GM12878 (cell line): ENCODE results near the gene SLC6A8. TPM values are rescaled to one million over a fixed set of nuclear protein-coding genes. Genes with fewer than 3 reads are reported as not detected.

ENCODE experiments used
- ATAC-seq: fragments of 200-7000 bp; cut with Tn5 transposase; 3 replicates; pipeline ENCODE4 v1.9.1; 2020; ENCODE audit warnings: mild to moderate bottlenecking, moderate library complexity
- BruUV-seq: library from RNA; stranded (reverse); fragments of 400-500 nt; replicated peaks from 2 replicates; lab custom pipeline; 2021; lab: Mats Ljungman, UMichigan
- CTCF ChIA-PET: fragments of 300-600 bp; sonication (Branson Sonifier 250); formaldehyde crosslinking; extraction: SDS; loops from one replicate; lab custom pipeline; 2021; ENCODE audit warnings: inconsistent platforms; lab: Yijun Ruan, JAX
- POLR2A ChIA-PET: fragments of 350-600 bp; formaldehyde crosslinking; extraction: SDS; loops from one replicate; lab custom pipeline; 2021; ENCODE audit warnings: inconsistent platforms; lab: Charles Lee
- RAD21 ChIA-PET: fragments of 300-600 bp; sonication (Branson Sonifier 250); formaldehyde crosslinking; loops from one replicate; lab custom pipeline; 2023; ENCODE audit warnings: antibody characterized with exemption; ENCODE audit not compliant: unreplicated experiment; lab: Charles Lee
- SMC1A ChIA-PET: fragments of 300-600 bp; sonication (Branson Sonifier 250); formaldehyde crosslinking; loops from one replicate; lab custom pipeline; 2023; ENCODE audit not compliant: unreplicated experiment, uncharacterized antibody; lab: Charles Lee
- DNase-seq: peaks from one replicate; pipeline ENCODE4 v3.0.0-alpha.2; 2011; ENCODE audit warnings: low read depth, low spot score
- FAIRE-seq: peaks from 3 replicates; lab custom pipeline; 2011; peaks lifted over from hg19 to GRCh38; lab: Jason Lieb, UNC
- H2AFZ ChIP-seq: 2 replicates; pipeline ENCODE4 v1.6.0; 2011; ENCODE audit warnings: low read depth, low read length, control low read depth; ENCODE audit not compliant: control insufficient read depth
- H3K27ac ChIP-seq: 2 replicates; pipeline ENCODE4 v1.5.1; 2011; ENCODE audit warnings: control low read depth; ENCODE audit not compliant: control insufficient read depth, insufficient read depth
- H3K27me3 ChIP-seq, 2 experiments: replicated peaks in 1 of 2; 2 replicates each; pipeline versions ENCODE4 v1.6.0 to v1.6.1; 2011; ENCODE audit warnings: low read length in 1 of 2; ENCODE audit not compliant: control insufficient read depth in 2 of 2, insufficient read depth in 2 of 2
- H3K36me3 ChIP-seq, 2 experiments: 2 replicates each; pipeline ENCODE4 v1.5.1; 2011; ENCODE audit warnings: low read length in 1 of 2; ENCODE audit not compliant: control insufficient read depth in 2 of 2, insufficient read depth in 2 of 2
- H3K4me1 ChIP-seq: 2 replicates; pipeline ENCODE4 v1.6.1; 2011; ENCODE audit warnings: mild to moderate bottlenecking, low read length, moderate library complexity, mixed read lengths; ENCODE audit not compliant: control insufficient read depth, insufficient read depth
- H3K4me2 ChIP-seq: 2 replicates; pipeline ENCODE4 v1.6.0; 2011; ENCODE audit warnings: control low read depth; ENCODE audit not compliant: control insufficient read depth, insufficient read depth
- H3K4me3 ChIP-seq: fragments of 200-600 bp; sonication (generic); 2 replicates; pipeline ENCODE4 v1.5.1; 2016
- H3K79me2 ChIP-seq: 2 replicates; pipeline ENCODE4 v1.6.0; 2011; ENCODE audit warnings: low read length; ENCODE audit not compliant: control insufficient read depth, insufficient read depth
- H3K9ac ChIP-seq: 2 replicates; pipeline ENCODE4 v1.8.0; 2011; ENCODE audit warnings: low read length, control low read depth, mixed read lengths; ENCODE audit not compliant: control insufficient read depth, insufficient read depth
- H3K9me3 ChIP-seq: replicated peaks from 3 replicates; pipeline ENCODE4 v1.5.1; 2011; ENCODE audit warnings: mild to moderate bottlenecking, low read length; ENCODE audit not compliant: control insufficient read depth, insufficient read depth
- H4K20me1 ChIP-seq: 2 replicates; pipeline ENCODE4 v1.6.0; 2011; ENCODE audit not compliant: control insufficient read depth, insufficient read depth
- BACH1 ChIP-seq: fragments of 450-650 bp; IDR thresholded peaks from 2 replicates; pipeline ENCODE4 v1.6.1; 2017; ENCODE audit warnings: mild to moderate bottlenecking, borderline replicate concordance
- CHD1 ChIP-seq: IDR thresholded peaks from 2 replicates; pipeline ENCODE4 v1.6.1; 2012; ENCODE audit warnings: low read depth, low read length, improper control_type of control experiment
- CREB1 ChIP-seq: IDR thresholded peaks from 2 replicates; pipeline ENCODE4 v1.6.1; 2012; ENCODE audit warnings: low read depth, mild to moderate bottlenecking, inconsistent platforms
- E4F1 ChIP-seq: fragments of 450-650 bp; IDR thresholded peaks from 2 replicates; pipeline ENCODE4 v1.6.1; 2018; ENCODE audit warnings: borderline replicate concordance, mild to moderate bottlenecking; ENCODE audit not compliant: partially characterized antibody
- GABPA ChIP-seq: IDR thresholded peaks from 2 replicates; pipeline ENCODE4 v1.6.1; 2014; ENCODE audit warnings: antibody characterized with exemption, low read depth, mild to moderate bottlenecking, inconsistent platforms
- MYB ChIP-seq: fragments of 150-350 bp; IDR thresholded peaks from 2 replicates; pipeline ENCODE4 v1.6.1; 2014; ENCODE audit warnings: mild to moderate bottlenecking, low read depth, low read length, borderline replicate concordance
- POLR2A ChIP-seq: IDR thresholded peaks from 2 replicates; pipeline ENCODE4 v1.6.1; 2011; ENCODE audit warnings: low read depth, mild to moderate bottlenecking, low read length
- RUNX3 ChIP-seq: IDR thresholded peaks from 2 replicates; pipeline ENCODE4 v1.6.1; 2012; ENCODE audit warnings: low read length, inconsistent platforms
- SMAD1 ChIP-seq: fragments of 450-650 bp; IDR thresholded peaks from 2 replicates; pipeline ENCODE4 v1.6.1; 2018; ENCODE audit warnings: mild to moderate bottlenecking, low read depth; ENCODE audit not compliant: partially characterized antibody
- SP1 ChIP-seq: IDR thresholded peaks from one replicate; pipeline ENCODE4 v1.6.1; 2011; ENCODE audit warnings: low read depth, low read length
- ZBED1 ChIP-seq: IDR thresholded peaks from 2 replicates; pipeline ENCODE4 v1.6.1; 2016; ENCODE audit warnings: borderline replicate concordance
- WGBS: methylation state at CpG from one replicate; pipeline ENCODE4 v1.1.6; 2016; ENCODE audit warnings: low lambda C conversion rate; ENCODE audit not compliant: insufficient replicate concordance, insufficient coverage; ENCODE audit errors: missing lambda C conversion rate; 5-methylcytosine and 5-hydroxymethylcytosine counted together
- in situ Hi-C: fragments of 300-500 bp; cut with MboI; formaldehyde crosslinking; loops from 9 replicates; pipeline ENCODE4 v1.14.3; 2018; ENCODE audit warnings: mixed read lengths
- intact Hi-C: fragments of 100-400 bp; cut with micrococcal nuclease; formaldehyde crosslinking; loops from one replicate; pipeline ENCODE4 v1.14.2; 2022; ENCODE audit not compliant: unreplicated experiment
- polyA plus RNA-seq, 11 experiments: library from polyadenylated mRNA; depleted of rRNA in 4 of 11; unstranded in 6 of 11; stranded (reverse) in 5 of 11; fragments of >200 nt; fragmentation: Nextera tagmentation in 4 of 11; fragmentation: Illumina TruSeq in 1 of 11; extraction: Ambion mirVana in 4 of 11; extraction: Trizol in 1 of 11; gene quantifications; 1 replicate in 1 of 11; 2 replicates in 10 of 11; pipeline versions ENCODE4 v1.2.1 to v1.2.3, GENCODE V29; 2011 to 2016; ENCODE audit warnings: inconsistent platforms in 2 of 11, missing spikeins in 2 of 11, low read depth in 1 of 11
- total RNA-seq, 4 experiments: library from RNA; depleted of rRNA in 3 of 4; stranded (reverse); fragments of >200 nt in 3 of 4; fragmentation: Illumina TruSeq in 1 of 4; extraction: Trizol in 1 of 4; gene quantifications; 2 replicates each; pipeline versions ENCODE4 v1.2.1 to v1.2.3, GENCODE V29; 2013 to 2021
- TF ChIP-seq, protein P1 (sequence below): fragments of 150-350 bp; IDR thresholded peaks from 2 replicates; pipeline ENCODE4 v1.6.1; 2014; ENCODE audit warnings: mild to moderate bottlenecking, low read depth, low read length

The SLC6A8 gene
- total and polyA plus RNA-seq, 10 of the 15 experiments (the other 5 are each of a cell fraction or from before 2014, with no cell fraction given): 0.01 to 0.72 (median 0.17) TPM; not detected in 6

- in situ Hi-C loops (no loop called here), intact Hi-C loops (no loop called here)
- Histone ChIP-seq H4K20me1 (no peaks in the 10 kb centered on the region), H3K4me1 (no peaks in the 10 kb centered on the region), H3K4me2 (no peak overlapping the region), H3K9ac (no peak overlapping the region), H3K27me3 (no peaks in the 10 kb centered on the region), H3K4me3 (no peak overlapping the region), H2AFZ (no peak overlapping the region), H3K79me2 (no peaks in the 10 kb centered on the region), H3K36me3 (no peaks in the 10 kb centered on the region)
- ChIA-PET RAD21 (no interaction called here), POLR2A (no interaction called here), SMC1A (no interaction called here)
- 65% methylated on average over 22 of the region's 23 CpGs for WGBS
- FAIRE-seq: no peak
- no peak for DNase-seq
- no peak for ATAC-seq
- no TSS peak for BruUV-seq
- TF ChIP-seq BACH1 (no peak), ZBED1 (no peak), MYB (no peak), RUNX3 (no peak), CREB1 (no peak), SMAD1 (no peak), CHD1 (no peak), SP1 (no peak), E4F1 (no peak), POLR2A (no peak), GABPA (no peak)
- TF ChIP-seq, protein P1, sequence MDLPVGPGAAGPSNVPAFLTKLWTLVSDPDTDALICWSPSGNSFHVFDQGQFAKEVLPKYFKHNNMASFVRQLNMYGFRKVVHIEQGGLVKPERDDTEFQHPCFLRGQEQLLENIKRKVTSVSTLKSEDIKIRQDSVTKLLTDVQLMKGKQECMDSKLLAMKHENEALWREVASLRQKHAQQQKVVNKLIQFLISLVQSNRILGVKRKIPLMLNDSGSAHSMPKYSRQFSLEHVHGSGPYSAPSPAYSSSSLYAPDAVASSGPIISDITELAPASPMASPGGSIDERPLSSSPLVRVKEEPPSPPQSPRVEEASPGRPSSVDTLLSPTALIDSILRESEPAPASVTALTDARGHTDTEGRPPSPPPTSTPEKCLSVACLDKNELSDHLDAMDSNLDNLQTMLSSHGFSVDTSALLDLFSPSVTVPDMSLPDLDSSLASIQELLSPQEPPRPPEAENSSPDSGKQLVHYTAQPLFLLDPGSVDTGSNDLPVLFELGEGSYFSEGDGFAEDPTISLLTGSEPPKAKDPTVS: no peak
- TF ChIP-seq, all 136 proteins: peak for 0
- CTCF ChIA-PET: no interaction called here
- no peaks in the 10 kb centered on the region for H3K9me3 ChIP-seq
- no peak overlapping the region for H3K27ac ChIP-seq
These were observed 7.1 kb downstream of the SLC6A8 start for GRCh38 chrX:153694687-153695270.
